K562 (cell line): ENCODE data around the gene TUBG2. TPM values are rescaled to one million over a fixed set of nuclear protein-coding genes. Genes with fewer than 3 reads are reported as not detected.

Experiments used
- ATAC-seq: fragments of 200-7000 bp; cut with Tn5 transposase; 3 replicates; pipeline ENCODE4 v1.9.1; 2020; ENCODE audit warnings: moderate library complexity
- BruUV-seq: library from RNA; stranded (reverse); fragments of 400-500 nt; replicated peaks from 2 replicates; lab custom pipeline; 2021; lab: Mats Ljungman, UMichigan
- CTCF ChIA-PET: fragments of 300-600 bp; formaldehyde crosslinking; extraction: SDS; loops from one replicate; lab custom pipeline; 2021; ENCODE audit warnings: low intra/inter-chr PET ratio; lab: Yijun Ruan, JAX
- POLR2A ChIA-PET: fragments of 300-600, 350-650 bp; sonication (Branson Sonifier 250); formaldehyde crosslinking; extraction: SDS; loops from one replicate; lab custom pipeline; 2021; ENCODE audit warnings: antibody characterized with exemption, inconsistent platforms; lab: Yijun Ruan, JAX
- DNase-seq, 4 experiments: peaks; one replicate each; pipeline versions ENCODE4 v3.0.0 to v3.0.0-alpha.2; 2011 to 2018; ENCODE audit warnings: low spot score in 3 of 4, mixed read lengths in 3 of 4; ENCODE audit errors: extremely low read depth in 1 of 4
- FAIRE-seq: peaks from 2 replicates; lab custom pipeline; 2011; peaks lifted over from hg19 to GRCh38; lab: Jason Lieb, UNC
- H2AFZ ChIP-seq: 2 replicates; pipeline ENCODE4 v1.6.0; 2011; ENCODE audit warnings: low read depth, low read length, control low read depth, inconsistent platforms
- H3K27ac ChIP-seq: fragments of 200-600 bp; 3 replicates; pipeline ENCODE4 v1.8.0; 2011; ENCODE audit warnings: low read depth, mild to moderate bottlenecking, control low read depth, inconsistent platforms, low read length, moderate library complexity, mixed read lengths; ENCODE audit errors: extremely low read depth
- H3K27me3 ChIP-seq, 2 experiments: fragments of 300-600 bp in 1 of 2; 2 replicates in 1 of 2; 3 replicates in 1 of 2; pipeline versions ENCODE4 v1.6.0 to v1.8.0; 2011; ENCODE audit warnings: inconsistent platforms in 2 of 2, low read length in 2 of 2, mild to moderate bottlenecking in 1 of 2, mixed read lengths in 1 of 2, moderate library complexity in 1 of 2; ENCODE audit not compliant: control insufficient read depth in 2 of 2, insufficient read depth in 2 of 2
- H3K36me3 ChIP-seq: fragments of 300-600 bp; 3 replicates; pipeline ENCODE4 v1.8.0; 2011; ENCODE audit warnings: mild to moderate bottlenecking, low read length, inconsistent platforms; ENCODE audit not compliant: control insufficient read depth, insufficient read depth
- H3K4me1 ChIP-seq, 2 experiments: fragments of 200-600 bp in 1 of 2; replicated peaks in 1 of 2; 2 replicates in 1 of 2; 3 replicates in 1 of 2; pipeline versions ENCODE4 v1.5.1 to v1.8.0; 2011; ENCODE audit warnings: inconsistent platforms in 2 of 2, low read length in 2 of 2, mild to moderate bottlenecking in 1 of 2, mixed read lengths in 1 of 2, moderate library complexity in 1 of 2; ENCODE audit not compliant: control insufficient read depth in 2 of 2, insufficient read depth in 2 of 2
- H3K4me2 ChIP-seq: 2 replicates; pipeline ENCODE4 v1.6.1; 2011; ENCODE audit warnings: low read length, control low read depth, inconsistent platforms, mixed read lengths; ENCODE audit not compliant: insufficient read depth
- H3K4me3 ChIP-seq: fragments of 200-600 bp; sonication (generic), shearing (Covaris generic); 2 replicates; pipeline ENCODE4 v1.5.1; 2016; ENCODE audit warnings: control low read depth, inconsistent platforms
- H3K79me2 ChIP-seq: fragments of 200-600 bp; 3 replicates; pipeline ENCODE4 v1.8.0; 2011; ENCODE audit warnings: low read length, inconsistent platforms; ENCODE audit not compliant: control insufficient read depth, insufficient read depth
- H3K9ac ChIP-seq, 2 experiments: 2 replicates each; pipeline versions ENCODE4 v1.6.0 to v1.6.1; 2011; ENCODE audit warnings: low read depth in 2 of 2, low read length in 2 of 2, control low read depth in 1 of 2, inconsistent platforms in 1 of 2, mild to moderate bottlenecking in 1 of 2, mixed read lengths in 1 of 2; ENCODE audit not compliant: insufficient read depth in 1 of 2
- H3K9me1 ChIP-seq: one replicate; pipeline ENCODE4 v1.6.0; 2011; ENCODE audit warnings: inconsistent platforms, mild to moderate bottlenecking, low read length, moderate library complexity; ENCODE audit not compliant: control insufficient read depth, insufficient read depth
- H3K9me3 ChIP-seq: replicated peaks from 2 replicates; pipeline ENCODE4 v1.5.1; 2011; ENCODE audit warnings: low read depth, low read length, inconsistent platforms; ENCODE audit not compliant: control insufficient read depth, insufficient read depth
- H4K20me1 ChIP-seq: replicated peaks from 2 replicates; pipeline ENCODE4 v1.6.1; 2011; ENCODE audit warnings: low read length, inconsistent platforms, mixed read lengths; ENCODE audit not compliant: control insufficient read depth, insufficient read depth
- LCOR ChIP-seq: sonication (generic); formaldehyde crosslinking; IDR thresholded peaks from 2 replicates; pipeline ENCODE4 v1.8.0; 2022; ENCODE audit warnings: mild to moderate bottlenecking, missing genetic modification reagents
- NCOA2 ChIP-seq, 2 experiments: fragments of 450-650 bp; IDR thresholded peaks; 2 replicates each; pipeline ENCODE4 v1.6.1; 2018; ENCODE audit warnings: mild to moderate bottlenecking in 2 of 2, moderate library complexity in 1 of 2; ENCODE audit not compliant: partially characterized antibody in 2 of 2
- NFIX ChIP-seq: fragments of 250-450 bp; sonication (Bioruptor Pico); IDR thresholded peaks from 2 replicates; pipeline ENCODE4 v1.4.0; 2020; ENCODE audit warnings: low read depth, mild to moderate bottlenecking, moderate library complexity
- NKRF ChIP-seq: fragments of 450-650 bp; IDR thresholded peaks from 2 replicates; pipeline ENCODE4 v1.6.1; 2016; ENCODE audit warnings: borderline replicate concordance
- XRCC3 ChIP-seq: fragments of 450-650 bp; IDR thresholded peaks from 2 replicates; pipeline ENCODE4 v1.6.1; 2017; ENCODE audit warnings: mild to moderate bottlenecking, moderate library complexity
- ZNF740 ChIP-seq, 3 experiments: fragments of 200-800 bp in 1 of 3; sonication (Bioruptor generic) in 1 of 3; sonication (generic) in 1 of 3; formaldehyde crosslinking in 1 of 3; IDR thresholded peaks; 2 replicates each; pipeline versions ENCODE4 v1.6.1 to v1.8.0; 2016 to 2022; ENCODE audit warnings: mild to moderate bottlenecking in 2 of 3, missing compliant biosample characterization in 2 of 3, missing genetic modification characterization in 2 of 3, missing genetic modification reagents in 1 of 3
- ZNF764 ChIP-seq: fragments of 250-450 bp; sonication (Bioruptor Pico); IDR thresholded peaks from 2 replicates; pipeline ENCODE4 v1.4.0; 2020; ENCODE audit warnings: low read depth, mild to moderate bottlenecking, moderate library complexity
- WGBS: fragments of 100-300 bp; shearing (Covaris generic); methylation state at CpG from one replicate; pipeline ENCODE4 v1.1.6; 2016; ENCODE audit warnings: low coverage, mixed read lengths; ENCODE audit not compliant: insufficient coverage; ENCODE audit errors: missing lambda C conversion rate; 5-methylcytosine and 5-hydroxymethylcytosine counted together
- in situ Hi-C: fragments of 300-500 bp; cut with MboI; formaldehyde crosslinking; loops from 4 replicates; pipeline ENCODE4 v1.15.0; 2018; ENCODE audit warnings: inconsistent platforms, mixed read lengths
- intact Hi-C: fragments of 100-400 bp; cut with micrococcal nuclease; formaldehyde crosslinking; loops from 2 replicates; pipeline ENCODE4 v1.14.2; 2022
- polyA plus RNA-seq, 8 experiments: library from polyadenylated mRNA; depleted of rRNA in 4 of 8; stranded (reverse) in 5 of 8; unstranded in 3 of 8; fragments of >200 nt; fragmentation: Nextera tagmentation in 2 of 8; fragmentation: Illumina TruSeq in 1 of 8; extraction: Ambion mirVana in 2 of 8; extraction: Trizol in 1 of 8; gene quantifications; 2 replicates each; pipeline versions ENCODE4 v1.2.1 to v1.2.3, GENCODE V29; 2011 to 2014; ENCODE audit warnings: inconsistent platforms in 1 of 8, missing spikeins in 1 of 8
- total RNA-seq, 7 experiments: library from RNA; depleted of rRNA in 6 of 7; stranded (reverse); fragments of >200 nt in 6 of 7; fragmentation: Illumina TruSeq in 2 of 7; extraction: Trizol in 2 of 7; gene quantifications; 2 replicates each; pipeline versions ENCODE4 v1.2.1 to v1.2.3, GENCODE V29; 2011 to 2021; ENCODE audit warnings: low replicate concordance in 1 of 7
- TF ChIP-seq, protein P1 (sequence below): fragments of 200-400 bp; formaldehyde crosslinking; IDR thresholded peaks from 2 replicates; pipeline ENCODE4 v1.6.1; 2017; ENCODE audit warnings: mild to moderate bottlenecking, low read depth, low read length, moderate library complexity

Gene TUBG2
- total and polyA plus RNA-seq, 9 of the 15 experiments (the other 6 are each of a cell fraction or from before 2014, with no cell fraction given), result 0.09 to 0.80 (median 0.24) TPM; not detected in 2

DNA sequence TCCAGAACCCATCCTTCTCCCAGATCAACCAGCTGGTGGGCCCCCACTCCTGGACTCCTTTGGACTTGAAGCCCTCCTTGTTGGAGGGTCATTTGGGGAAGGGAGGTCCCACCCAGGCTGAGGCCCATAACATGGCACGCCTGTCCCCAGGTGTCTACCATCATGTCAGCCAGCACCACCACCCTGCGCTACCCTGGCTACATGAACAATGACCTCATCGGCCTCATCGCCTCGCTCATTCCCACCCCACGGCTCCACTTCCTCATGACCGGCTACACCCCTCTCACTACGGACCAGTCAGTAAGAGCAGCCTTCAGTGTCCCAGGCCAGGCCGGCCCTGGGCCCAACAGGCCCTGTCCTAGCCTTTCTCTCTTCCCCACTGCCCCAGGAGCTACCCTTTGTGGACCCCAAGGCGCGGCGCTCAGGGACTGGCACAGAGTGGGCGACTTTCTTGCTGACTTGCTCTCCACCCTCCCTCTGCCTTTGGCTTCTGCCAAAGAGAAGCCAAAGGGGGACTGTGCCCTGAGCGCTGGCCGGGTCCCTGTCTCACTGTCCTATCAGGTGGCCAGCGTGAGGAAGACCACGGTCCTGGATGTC lies 45.3 kb upstream of the TUBG2 start:
- no peaks in the 10 kb centered on the region for H3K27me3 ChIP-seq
- H3K79me2 ChIP-seq, result peaks cover 15% of the 10 kb centered on the region
- no peak overlapping the region for H3K4me2 ChIP-seq
- peaks cover 52% of the 10 kb centered on the region for H3K36me3 ChIP-seq
- no peak overlapping the region for H3K4me3 ChIP-seq
- no peak overlapping the region for H3K9ac ChIP-seq
- no peak for FAIRE-seq
- H3K9me1 ChIP-seq, result no peaks in the 10 kb centered on the region
- no peaks in the 10 kb centered on the region for H3K9me3 ChIP-seq
- no peaks in the 10 kb centered on the region for H4K20me1 ChIP-seq
- POLR2A ChIA-PET, result interaction anchor here (0.5 to 0.7 kb wide), 3 partner anchors 13 to 293 kb away, joined by 3 to 4 read pairs (median 3); no protein-coding TSS in a partner anchor
- 94% methylated on average over 12 of the region's 17 CpGs for WGBS
- no peak for DNase-seq
- CTCF ChIA-PET, result no interaction called here
- peaks cover 16 to 24% of the 10 kb centered on the region in 2 experiments; a peak in 4 of 5 replicates for H3K4me1 ChIP-seq
- no peak overlapping the region for H2AFZ ChIP-seq
- intact Hi-C loops (no loop called here), in situ Hi-C loops (no loop called here)
- BruUV-seq, result no TSS peak
- no peak overlapping the region for H3K27ac ChIP-seq
- no peak for ATAC-seq
- TF ChIP-seq ZNF764 (CRISPR knock-in tag) (no peak), NCOA2 (IDR thresholded peaks at IDR 0.05; ENCODE audit: partially characterized antibody in 2 of 2) (no peak), XRCC3 (no peak), ZNF740 (CRISPR knock-in tag; IDR thresholded peaks at IDR 0.05) (no peak), ZNF740 (tag; IDR thresholded peaks at IDR 0.05) (no peak), LCOR (CRISPR knock-in tag) (no peak), NFIX (CRISPR knock-in tag) (no peak), NKRF (no peak)
- TF ChIP-seq, protein P1, sequence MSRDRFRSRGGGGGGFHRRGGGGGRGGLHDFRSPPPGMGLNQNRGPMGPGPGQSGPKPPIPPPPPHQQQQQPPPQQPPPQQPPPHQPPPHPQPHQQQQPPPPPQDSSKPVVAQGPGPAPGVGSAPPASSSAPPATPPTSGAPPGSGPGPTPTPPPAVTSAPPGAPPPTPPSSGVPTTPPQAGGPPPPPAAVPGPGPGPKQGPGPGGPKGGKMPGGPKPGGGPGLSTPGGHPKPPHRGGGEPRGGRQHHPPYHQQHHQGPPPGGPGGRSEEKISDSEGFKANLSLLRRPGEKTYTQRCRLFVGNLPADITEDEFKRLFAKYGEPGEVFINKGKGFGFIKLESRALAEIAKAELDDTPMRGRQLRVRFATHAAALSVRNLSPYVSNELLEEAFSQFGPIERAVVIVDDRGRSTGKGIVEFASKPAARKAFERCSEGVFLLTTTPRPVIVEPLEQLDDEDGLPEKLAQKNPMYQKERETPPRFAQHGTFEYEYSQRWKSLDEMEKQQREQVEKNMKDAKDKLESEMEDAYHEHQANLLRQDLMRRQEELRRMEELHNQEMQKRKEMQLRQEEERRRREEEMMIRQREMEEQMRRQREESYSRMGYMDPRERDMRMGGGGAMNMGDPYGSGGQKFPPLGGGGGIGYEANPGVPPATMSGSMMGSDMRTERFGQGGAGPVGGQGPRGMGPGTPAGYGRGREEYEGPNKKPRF, result no peak
